Measurements from ENCODE around the gene MAPKBP1. TPM values are rescaled to one million over a fixed set of nuclear protein-coding genes. Genes with fewer than 3 reads are reported as not detected.
A peak's percentile ranks its signal among the peaks of the same experiment; 100 is the strongest.

MAPKBP1 gene
- total RNA-seq, 1 experiment from 2014 or later = 14.5 TPM

GRCh38 chr15:41824062-41824745 lies 49.9 kb downstream of the MAPKBP1 start:
- ChIA-PET CTCF (interaction anchor here (0.6 to 3.7 kb wide), 3 partner anchors 22 to 80 kb away, joined by 3 to 32 read pairs (median 30); partner anchors contain the start of gene MAPKBP1), POLR2A (interaction anchor here (0.7 kb wide), 1 partner anchor 30 kb away, joined by 3 read pairs; no protein-coding TSS in a partner anchor)
- H3K27ac Mint-ChIP-seq = no peak overlapping the region; the same call in 1 of the 2 replicates
- TF ChIP-seq OVOL2 (CRISPR knock-in tag; IDR thresholded peaks at IDR 0.05; ENCODE audit: borderline replicate concordance) = no peak
- no peak for TF ChIP-seq NR3C1 (CRISPR knock-in tag; conservative IDR thresholded peaks at IDR 0.05; ENCODE audit: low read depth)
- TF ChIP-seq, protein P1, sequence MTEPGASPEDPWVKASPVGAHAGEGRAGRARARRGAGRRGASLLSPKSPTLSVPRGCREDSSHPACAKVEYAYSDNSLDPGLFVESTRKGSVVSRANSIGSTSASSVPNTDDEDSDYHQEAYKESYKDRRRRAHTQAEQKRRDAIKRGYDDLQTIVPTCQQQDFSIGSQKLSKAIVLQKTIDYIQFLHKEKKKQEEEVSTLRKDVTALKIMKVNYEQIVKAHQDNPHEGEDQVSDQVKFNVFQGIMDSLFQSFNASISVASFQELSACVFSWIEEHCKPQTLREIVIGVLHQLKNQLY (CRISPR knock-in tag; IDR thresholded peaks at IDR 0.05) = no peak
- TF ChIP-seq ETV6 (CRISPR knock-in tag; IDR thresholded peaks at IDR 0.05) = no peak
- no peak for TF ChIP-seq ATF2 (CRISPR knock-in tag; IDR thresholded peaks at IDR 0.05; ENCODE audit: borderline replicate concordance, low read depth)
- no peaks in the 10 kb centered on the region for H3K36me3 Mint-ChIP-seq
- DNase-seq (ENCODE audit: low spot score) (no peak), ATAC-seq (no peak)
- no peaks in the 10 kb centered on the region for H3K9me3 Mint-ChIP-seq
- H3K4me3 Mint-ChIP-seq = no peak overlapping the region
- H3K4me1 Mint-ChIP-seq = peaks cover 7% of the 10 kb centered on the region
- no peaks in the 10 kb centered on the region for H3K27me3 Mint-ChIP-seq (ENCODE audit: low read depth)

GRCh38 chr15:41825145-41825544 lies 50.9 kb downstream of the MAPKBP1 start:
- no peak overlapping the region for H3K27ac Mint-ChIP-seq
- ChIA-PET POLR2A (interaction anchor here (3.5 kb wide), 1 partner anchor 51 kb away, joined by 15 read pairs; the partner anchor contains the start of gene MAPKBP1), CTCF (interaction anchor here (1.2 to 3.9 kb wide), 4 partner anchors 15 to 79 kb away, joined by 3 to 56 read pairs (median 18); partner anchors contain the start of gene MAPKBP1)
- TF ChIP-seq ZNF121 (CRISPR knock-in tag; IDR thresholded peaks at IDR 0.05) (no peak), SP1 (CRISPR knock-in tag; conservative IDR thresholded peaks at IDR 0.05) (no peak), JAZF1 (CRISPR knock-in tag; IDR thresholded peaks at IDR 0.05) (no peak)
- H3K36me3 Mint-ChIP-seq = no peaks in the 10 kb centered on the region
- H3K4me1 Mint-ChIP-seq = peaks cover 7% of the 10 kb centered on the region
- no peaks in the 10 kb centered on the region for H3K9me3 Mint-ChIP-seq
- H3K4me3 Mint-ChIP-seq = no peak overlapping the region
- DNase-seq (ENCODE audit: low spot score) (no peak), ATAC-seq (no peak)
- no peaks in the 10 kb centered on the region for H3K27me3 Mint-ChIP-seq (ENCODE audit: low read depth)

DNA sequence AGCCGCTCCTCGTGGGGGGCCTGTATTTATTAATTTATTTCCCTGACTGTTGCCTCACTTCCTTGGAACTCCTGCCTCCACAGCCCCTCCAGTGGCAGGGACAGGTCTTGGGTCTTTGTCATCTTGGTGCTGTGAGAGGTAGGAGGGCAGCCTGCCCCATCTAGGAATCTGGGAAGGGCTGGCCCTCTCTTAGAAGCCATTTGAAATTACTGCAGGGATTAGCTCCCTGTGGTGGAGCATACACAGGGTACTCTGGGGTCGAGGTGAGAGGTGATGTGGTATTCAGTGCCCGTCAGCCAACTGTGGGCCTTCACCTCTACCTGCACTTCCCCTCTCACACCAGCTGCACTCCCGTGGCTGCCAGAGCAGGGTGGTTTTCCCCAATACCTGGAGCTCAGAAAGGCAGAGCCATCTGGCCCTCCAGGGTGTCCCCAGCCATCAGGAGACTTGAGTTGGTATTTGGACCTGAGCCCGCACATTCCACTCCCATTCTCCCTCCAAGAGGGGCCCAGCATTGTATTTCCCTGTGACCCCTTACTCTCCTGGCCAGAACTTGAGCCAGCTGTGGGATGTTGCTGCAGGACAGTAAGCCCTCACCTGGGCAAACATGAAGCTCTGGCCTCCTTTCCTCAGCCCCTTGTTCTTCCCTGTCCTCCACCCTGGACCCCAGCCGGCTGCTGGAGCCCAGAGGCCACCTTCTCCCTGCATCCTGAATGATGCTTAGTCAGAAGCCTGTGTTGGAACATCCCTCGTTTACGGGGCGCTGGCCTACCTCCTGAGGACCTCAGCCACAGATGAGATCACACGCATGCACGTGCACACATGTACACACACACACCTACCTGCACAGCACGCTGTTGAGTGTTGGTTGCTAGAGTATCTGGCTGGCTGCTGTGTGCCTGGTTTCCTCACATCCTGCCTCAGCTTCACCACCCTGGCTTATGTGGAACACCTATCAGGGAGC lies 51.6 kb downstream of the MAPKBP1 start:
- Mint-ChIP-seq H3K9me3 (no peaks in the 10 kb centered on the region), H3K4me3 (peak overlapping the region; percentile 92), H3K27ac (no peak overlapping the region), H3K4me1 (peaks cover 7% of the 10 kb centered on the region), H3K27me3 (ENCODE audit: low read depth) (no peaks in the 10 kb centered on the region), H3K36me3 (no peaks in the 10 kb centered on the region)
- DNase-seq (ENCODE audit: low spot score) (no peak), ATAC-seq (no peak)
- ChIA-PET POLR2A (interaction anchor here (0.5 to 3.5 kb wide), 3 partner anchors 42 to 465 kb away, joined by 4 to 15 read pairs (median 10); partner anchors contain the start of gene MAPKBP1), CTCF (interaction anchor here (1.1 to 3.9 kb wide), 6 partner anchors 16 to 223 kb away, joined by 3 to 56 read pairs (median 4); partner anchors contain the start of gene MAPKBP1)
- TF ChIP-seq NR1H2 (CRISPR knock-in tag; IDR thresholded peaks at IDR 0.05) (no peak), ZNF219 (CRISPR knock-in tag; IDR thresholded peaks at IDR 0.05; ENCODE audit: borderline replicate concordance) (no peak), NFYB (CRISPR knock-in tag; conservative IDR thresholded peaks at IDR 0.05; ENCODE audit: low read depth) (no peak), MYBL2 (CRISPR knock-in tag; IDR thresholded peaks at IDR 0.05) (no peak), JUN (CRISPR knock-in tag; IDR thresholded peaks at IDR 0.05) (no peak), ZMAT4 (CRISPR knock-in tag; IDR thresholded peaks at IDR 0.05) (no peak), EMX1 (CRISPR knock-in tag; IDR thresholded peaks at IDR 0.05) (no peak), PRRX2 (CRISPR knock-in tag; IDR thresholded peaks at IDR 0.05) (no peak)
- TF ChIP-seq, protein P2, sequence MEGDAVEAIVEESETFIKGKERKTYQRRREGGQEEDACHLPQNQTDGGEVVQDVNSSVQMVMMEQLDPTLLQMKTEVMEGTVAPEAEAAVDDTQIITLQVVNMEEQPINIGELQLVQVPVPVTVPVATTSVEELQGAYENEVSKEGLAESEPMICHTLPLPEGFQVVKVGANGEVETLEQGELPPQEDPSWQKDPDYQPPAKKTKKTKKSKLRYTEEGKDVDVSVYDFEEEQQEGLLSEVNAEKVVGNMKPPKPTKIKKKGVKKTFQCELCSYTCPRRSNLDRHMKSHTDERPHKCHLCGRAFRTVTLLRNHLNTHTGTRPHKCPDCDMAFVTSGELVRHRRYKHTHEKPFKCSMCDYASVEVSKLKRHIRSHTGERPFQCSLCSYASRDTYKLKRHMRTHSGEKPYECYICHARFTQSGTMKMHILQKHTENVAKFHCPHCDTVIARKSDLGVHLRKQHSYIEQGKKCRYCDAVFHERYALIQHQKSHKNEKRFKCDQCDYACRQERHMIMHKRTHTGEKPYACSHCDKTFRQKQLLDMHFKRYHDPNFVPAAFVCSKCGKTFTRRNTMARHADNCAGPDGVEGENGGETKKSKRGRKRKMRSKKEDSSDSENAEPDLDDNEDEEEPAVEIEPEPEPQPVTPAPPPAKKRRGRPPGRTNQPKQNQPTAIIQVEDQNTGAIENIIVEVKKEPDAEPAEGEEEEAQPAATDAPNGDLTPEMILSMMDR (IDR thresholded peaks at IDR 0.05) = no peak
- TF ChIP-seq, protein P3, sequence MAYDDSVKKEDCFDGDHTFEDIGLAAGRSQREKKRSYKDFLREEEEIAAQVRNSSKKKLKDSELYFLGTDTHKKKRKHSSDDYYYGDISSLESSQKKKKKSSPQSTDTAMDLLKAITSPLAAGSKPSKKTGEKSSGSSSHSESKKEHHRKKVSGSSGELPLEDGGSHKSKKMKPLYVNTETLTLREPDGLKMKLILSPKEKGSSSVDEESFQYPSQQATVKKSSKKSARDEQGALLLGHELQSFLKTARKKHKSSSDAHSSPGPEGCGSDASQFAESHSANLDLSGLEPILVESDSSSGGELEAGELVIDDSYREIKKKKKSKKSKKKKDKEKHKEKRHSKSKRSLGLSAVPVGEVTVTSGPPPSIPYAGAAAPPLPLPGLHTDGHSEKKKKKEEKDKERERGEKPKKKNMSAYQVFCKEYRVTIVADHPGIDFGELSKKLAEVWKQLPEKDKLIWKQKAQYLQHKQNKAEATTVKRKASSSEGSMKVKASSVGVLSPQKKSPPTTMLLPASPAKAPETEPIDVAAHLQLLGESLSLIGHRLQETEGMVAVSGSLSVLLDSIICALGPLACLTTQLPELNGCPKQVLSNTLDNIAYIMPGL (CRISPR knock-in tag; IDR thresholded peaks at IDR 0.05) = no peak
- TF ChIP-seq, protein P4, sequence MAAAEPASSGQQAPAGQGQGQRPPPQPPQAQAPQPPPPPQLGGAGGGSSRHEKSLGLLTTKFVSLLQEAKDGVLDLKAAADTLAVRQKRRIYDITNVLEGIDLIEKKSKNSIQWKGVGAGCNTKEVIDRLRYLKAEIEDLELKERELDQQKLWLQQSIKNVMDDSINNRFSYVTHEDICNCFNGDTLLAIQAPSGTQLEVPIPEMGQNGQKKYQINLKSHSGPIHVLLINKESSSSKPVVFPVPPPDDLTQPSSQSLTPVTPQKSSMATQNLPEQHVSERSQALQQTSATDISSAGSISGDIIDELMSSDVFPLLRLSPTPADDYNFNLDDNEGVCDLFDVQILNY (CRISPR knock-in tag; IDR thresholded peaks at IDR 0.05) = no peak
- TF ChIP-seq, protein P5, sequence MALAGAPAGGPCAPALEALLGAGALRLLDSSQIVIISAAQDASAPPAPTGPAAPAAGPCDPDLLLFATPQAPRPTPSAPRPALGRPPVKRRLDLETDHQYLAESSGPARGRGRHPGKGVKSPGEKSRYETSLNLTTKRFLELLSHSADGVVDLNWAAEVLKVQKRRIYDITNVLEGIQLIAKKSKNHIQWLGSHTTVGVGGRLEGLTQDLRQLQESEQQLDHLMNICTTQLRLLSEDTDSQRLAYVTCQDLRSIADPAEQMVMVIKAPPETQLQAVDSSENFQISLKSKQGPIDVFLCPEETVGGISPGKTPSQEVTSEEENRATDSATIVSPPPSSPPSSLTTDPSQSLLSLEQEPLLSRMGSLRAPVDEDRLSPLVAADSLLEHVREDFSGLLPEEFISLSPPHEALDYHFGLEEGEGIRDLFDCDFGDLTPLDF (CRISPR knock-in tag; IDR thresholded peaks at IDR 0.05) = no peak

Measured in WTC11 (cell line).